ENCODE measurements around the gene ASIC2. TPM values are rescaled to one million over a fixed set of nuclear protein-coding genes. Genes with fewer than 3 reads are reported as not detected.
A peak's percentile ranks its signal among the peaks of the same experiment; 100 is the strongest.

ASIC2 gene
- total RNA-seq, 1 experiment from 2014 or later, result 0.09 TPM

DNA sequence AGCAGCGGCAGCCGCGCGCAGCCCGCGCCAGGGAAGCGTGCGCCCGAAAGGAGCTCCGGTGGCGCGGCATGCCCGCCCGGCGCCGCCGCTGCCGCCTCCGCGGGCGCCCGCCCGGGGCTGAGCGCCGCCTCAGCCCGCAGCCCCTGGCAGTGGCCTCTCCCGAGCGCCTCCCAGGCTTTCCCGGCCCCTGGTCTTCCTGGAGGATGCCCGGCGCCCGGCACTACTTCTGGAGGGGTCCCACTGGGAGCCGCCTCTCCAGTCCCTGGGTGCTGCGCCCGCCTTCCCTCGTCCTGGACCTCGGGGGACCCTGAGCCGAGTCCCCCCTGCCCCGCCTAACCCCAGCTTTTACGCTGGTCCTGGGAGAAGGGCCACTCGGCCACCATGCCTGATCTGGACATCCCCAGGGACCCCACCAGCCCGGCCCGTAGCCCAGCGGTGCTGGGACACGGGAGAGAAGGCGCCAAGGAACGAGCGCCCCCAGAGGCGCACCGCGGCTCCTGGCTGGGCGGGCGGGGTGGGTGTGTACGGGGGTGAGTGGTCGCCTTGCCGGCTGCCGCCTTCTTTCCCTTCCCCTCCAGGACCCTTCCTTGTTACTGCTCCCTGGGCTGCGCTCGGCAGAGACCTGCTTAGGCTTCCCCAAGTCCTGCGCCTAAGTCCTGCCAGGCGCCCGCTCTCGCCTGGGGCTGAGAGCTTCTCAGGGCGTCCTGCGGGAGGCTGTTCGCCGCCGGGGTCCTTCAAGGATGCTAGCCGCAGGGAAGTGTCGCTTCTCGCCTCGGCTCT is 704 bp downstream of the ASIC2 start:
- Histone ChIP-seq H3K27me3 (ENCODE audit: insufficient read depth, low read depth) (no peaks in the 10 kb centered on the region; the same call in 1 of the 2 replicates), H4K20me1 (ENCODE audit: insufficient read depth) (no peaks in the 10 kb centered on the region), H3K79me2 (ENCODE audit: low read depth) (no peaks in the 10 kb centered on the region), H3F3A (ENCODE audit: insufficient read depth, low read depth) (no peaks in the 10 kb centered on the region), H3K9me3 (ENCODE audit: insufficient read depth, low read depth) (no peaks in the 10 kb centered on the region), H3K9me2 (ENCODE audit: insufficient read depth) (no peaks in the 10 kb centered on the region), H3K4me2 (no peak overlapping the region), H3K36me3 (ENCODE audit: low read depth) (no peaks in the 10 kb centered on the region), H3K4me1 (replicated peaks; ENCODE audit: insufficient read depth) (no peaks in the 10 kb centered on the region), H3K4me3 (no peak overlapping the region), H3K27ac (no peak overlapping the region), H2AFZ (no peak overlapping the region)
- CTCF ChIA-PET, result no interaction called here
- TF ChIP-seq, protein P1, sequence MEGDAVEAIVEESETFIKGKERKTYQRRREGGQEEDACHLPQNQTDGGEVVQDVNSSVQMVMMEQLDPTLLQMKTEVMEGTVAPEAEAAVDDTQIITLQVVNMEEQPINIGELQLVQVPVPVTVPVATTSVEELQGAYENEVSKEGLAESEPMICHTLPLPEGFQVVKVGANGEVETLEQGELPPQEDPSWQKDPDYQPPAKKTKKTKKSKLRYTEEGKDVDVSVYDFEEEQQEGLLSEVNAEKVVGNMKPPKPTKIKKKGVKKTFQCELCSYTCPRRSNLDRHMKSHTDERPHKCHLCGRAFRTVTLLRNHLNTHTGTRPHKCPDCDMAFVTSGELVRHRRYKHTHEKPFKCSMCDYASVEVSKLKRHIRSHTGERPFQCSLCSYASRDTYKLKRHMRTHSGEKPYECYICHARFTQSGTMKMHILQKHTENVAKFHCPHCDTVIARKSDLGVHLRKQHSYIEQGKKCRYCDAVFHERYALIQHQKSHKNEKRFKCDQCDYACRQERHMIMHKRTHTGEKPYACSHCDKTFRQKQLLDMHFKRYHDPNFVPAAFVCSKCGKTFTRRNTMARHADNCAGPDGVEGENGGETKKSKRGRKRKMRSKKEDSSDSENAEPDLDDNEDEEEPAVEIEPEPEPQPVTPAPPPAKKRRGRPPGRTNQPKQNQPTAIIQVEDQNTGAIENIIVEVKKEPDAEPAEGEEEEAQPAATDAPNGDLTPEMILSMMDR (conservative IDR thresholded peaks at IDR 0.05), result no peak
- TF ChIP-seq EZH2 (IDR thresholded peaks at IDR 0.05; ENCODE audit: low read depth), result no peak
- POLR2A ChIA-PET (ENCODE audit: unreplicated experiment), result no interaction called here
- no TSS peak for BruUV-seq (replicated peaks)
- peak in 1 of 2 experiments; percentile 33 for DNase-seq
- intact Hi-C loops (cut with micrococcal nuclease; ENCODE audit: unreplicated experiment), result loop anchor here (10.0 kb wide), 1 partner anchor 238 kb away; no protein-coding TSS in a partner anchor

DNA sequence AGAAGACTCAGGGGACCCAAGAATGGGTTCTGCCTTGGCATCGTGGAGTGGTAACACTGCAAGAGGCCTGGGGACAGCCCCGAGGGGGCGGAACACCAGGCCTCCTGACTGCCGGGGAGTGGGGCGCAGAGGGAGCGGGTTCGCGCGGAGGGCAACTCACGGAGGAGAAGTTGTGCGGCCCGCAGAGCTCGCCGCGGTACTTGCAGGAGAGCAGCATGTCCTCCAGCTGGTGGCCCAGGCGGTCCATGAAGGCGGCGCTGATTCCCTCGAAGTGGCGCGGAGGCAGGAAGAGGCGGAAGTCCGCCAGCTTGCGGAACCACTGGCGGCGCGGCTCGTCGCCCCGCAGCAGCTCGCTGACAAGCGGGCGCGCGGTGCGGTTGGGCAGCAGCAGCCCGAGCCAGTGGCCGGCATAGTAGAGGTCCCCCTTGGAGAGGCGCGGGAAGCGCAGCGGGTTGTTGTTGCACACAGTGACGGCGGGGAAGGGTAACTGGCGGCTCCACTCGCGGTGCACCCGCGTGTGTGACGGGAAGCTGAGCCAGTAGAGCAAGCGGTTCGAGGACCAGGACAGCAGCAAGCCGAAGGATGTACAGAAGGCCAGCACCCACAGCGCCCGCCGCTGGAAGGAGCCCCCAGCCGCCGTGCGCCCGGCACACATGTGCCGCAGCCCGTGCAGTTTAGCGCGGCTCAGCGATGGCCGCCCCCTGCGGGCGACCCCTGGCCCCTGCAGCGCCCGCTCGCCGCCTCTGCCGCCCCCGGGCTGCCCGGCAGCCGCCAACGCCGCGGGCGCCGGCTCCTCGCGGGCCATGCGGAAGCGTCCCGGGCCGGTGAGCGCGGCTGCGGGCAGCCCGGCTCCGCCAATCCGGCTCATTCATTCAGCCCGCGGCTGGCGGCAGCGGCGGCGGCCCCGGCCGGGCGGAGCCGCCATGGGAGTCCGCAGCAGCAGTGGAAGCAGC is 1.6 kb downstream of the ASIC2 start:
- BruUV-seq (replicated peaks), result no TSS peak
- no peaks in the 10 kb centered on the region for H3K9me2 ChIP-seq (ENCODE audit: insufficient read depth)
- ChIA-PET CTCF (no interaction called here), POLR2A (ENCODE audit: unreplicated experiment) (no interaction called here)
- H3K4me2 ChIP-seq, result no peak overlapping the region
- no peak overlapping the region for H2AFZ ChIP-seq
- no peak for TF ChIP-seq EZH2 (IDR thresholded peaks at IDR 0.05; ENCODE audit: low read depth)
- TF ChIP-seq, protein P1 (conservative IDR thresholded peaks at IDR 0.05), result no peak
- intact Hi-C loops (cut with micrococcal nuclease; ENCODE audit: unreplicated experiment), result loop anchor here (10.0 kb wide), 1 partner anchor 237 kb away; no protein-coding TSS in a partner anchor
- no peaks in the 10 kb centered on the region; the same call in 1 of the 2 replicates for H3K27me3 ChIP-seq (ENCODE audit: insufficient read depth, low read depth)
- no peak for DNase-seq
- H3K9me3 ChIP-seq (ENCODE audit: insufficient read depth, low read depth), result no peaks in the 10 kb centered on the region
- no peak overlapping the region for H3K4me3 ChIP-seq
- H3K27ac ChIP-seq, result no peak overlapping the region
- no peaks in the 10 kb centered on the region for H3K36me3 ChIP-seq (ENCODE audit: low read depth)
- H3F3A ChIP-seq (ENCODE audit: insufficient read depth, low read depth), result no peaks in the 10 kb centered on the region
- H3K4me1 ChIP-seq (replicated peaks; ENCODE audit: insufficient read depth), result no peaks in the 10 kb centered on the region
- H4K20me1 ChIP-seq (ENCODE audit: insufficient read depth), result no peaks in the 10 kb centered on the region
- no peaks in the 10 kb centered on the region for H3K79me2 ChIP-seq (ENCODE audit: low read depth)

DNA sequence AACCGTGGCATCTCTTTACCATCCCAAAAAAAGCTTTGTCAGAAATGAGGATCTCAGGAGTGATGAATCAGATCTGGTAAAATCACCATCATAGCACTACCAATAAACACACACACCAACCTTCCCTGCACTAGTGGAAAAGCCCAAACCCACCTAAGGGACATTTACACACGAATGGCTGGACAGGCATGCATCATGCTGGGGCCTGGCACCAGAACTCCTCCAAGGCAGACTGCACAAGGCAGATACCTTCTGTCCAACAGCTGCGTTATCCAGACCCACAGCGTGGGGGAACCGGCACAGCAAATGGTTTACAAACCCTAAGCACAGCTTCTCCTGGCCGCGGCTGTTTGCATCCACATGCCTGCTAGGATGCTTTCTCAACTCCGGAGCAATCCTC is 2.8 kb downstream of the ASIC2 start:
- Histone ChIP-seq H3F3A (ENCODE audit: insufficient read depth, low read depth) (no peaks in the 10 kb centered on the region), H4K20me1 (ENCODE audit: insufficient read depth) (no peaks in the 10 kb centered on the region), H3K27ac (no peak overlapping the region), H3K79me2 (ENCODE audit: low read depth) (no peaks in the 10 kb centered on the region), H3K4me1 (replicated peaks; ENCODE audit: insufficient read depth) (no peaks in the 10 kb centered on the region), H3K9me3 (ENCODE audit: insufficient read depth, low read depth) (no peaks in the 10 kb centered on the region), H3K4me2 (no peak overlapping the region), H3K4me3 (no peak overlapping the region), H3K36me3 (ENCODE audit: low read depth) (no peaks in the 10 kb centered on the region), H2AFZ (no peak overlapping the region), H3K27me3 (ENCODE audit: insufficient read depth, low read depth) (peaks cover 3% of the 10 kb centered on the region; the same call in 1 of the 2 replicates), H3K9me2 (ENCODE audit: insufficient read depth) (no peaks in the 10 kb centered on the region)
- no peak for DNase-seq
- TF ChIP-seq EZH2 (IDR thresholded peaks at IDR 0.05; ENCODE audit: low read depth), result no peak
- TF ChIP-seq, protein P1 (conservative IDR thresholded peaks at IDR 0.05), result no peak
- intact Hi-C loops (cut with micrococcal nuclease; ENCODE audit: unreplicated experiment), result loop anchor here (10.0 kb wide), 1 partner anchor 235 kb away; no protein-coding TSS in a partner anchor
- BruUV-seq (replicated peaks), result no TSS peak
- CTCF ChIA-PET, result no interaction called here
- POLR2A ChIA-PET (ENCODE audit: unreplicated experiment), result no interaction called here
